H1 (cell line): ENCODE results near the gene ZNF451. TPM values are rescaled to one million over a fixed set of nuclear protein-coding genes. Genes with fewer than 3 reads are reported as not detected.

Source experiments
- CBX8 ChIP-seq: fragments of 300-800, 300-1000 bp; sonication (generic); IDR thresholded peaks from 2 replicates; pipeline ENCODE4 v1.7.1; 2016; ENCODE audit warnings: low read depth, low read length, borderline replicate concordance
- EP300 ChIP-seq, 2 experiments: IDR thresholded peaks; 1 replicate in 1 of 2; 2 replicates in 1 of 2; pipeline ENCODE4 v1.6.1; 2011 to 2012; ENCODE audit warnings: low read depth in 2 of 2, low read length in 2 of 2, mild to moderate bottlenecking in 2 of 2, borderline replicate concordance in 1 of 2, inconsistent platforms in 1 of 2, moderate library complexity in 1 of 2
- MAX ChIP-seq: IDR thresholded peaks from 2 replicates; pipeline ENCODE4 v1.6.1; 2012; ENCODE audit warnings: inconsistent platforms
- SP1 ChIP-seq: IDR thresholded peaks from 2 replicates; pipeline ENCODE4 v1.6.1; 2011; ENCODE audit warnings: low read depth, low read length
- polyA plus RNA-seq, 7 experiments: library from polyadenylated mRNA; depleted of rRNA in 3 of 7; stranded (reverse) in 5 of 7; unstranded in 2 of 7; fragments of >200 nt in 5 of 7; fragments of 200-250 nt in 2 of 7; gene quantifications; 1 replicate in 5 of 7; 2 replicates in 1 of 7; 4 replicates in 1 of 7; pipeline versions ENCODE4 v1.2.1 to v1.2.3, GENCODE V29; 2011 to 2013; ENCODE audit warnings: missing spikeins in 2 of 7, mixed read lengths in 2 of 7
- total RNA-seq: library from RNA; stranded (reverse); fragmentation: NEBNext Ultra II Directional; extraction: Animal tissue kit (Norgen Biotek cat#: 25700); gene quantifications from 2 replicates; pipeline ENCODE4 v1.2.1, GENCODE V29; 2021

The ZNF451 gene
- total and polyA plus RNA-seq, 2 of the 8 experiments (the other 6 are each of a cell fraction or from before 2014, with no cell fraction given) = 10.7 to 56.8 TPM

GRCh38 chr6:57102976-57103375 lies 13.0 kb downstream of the ZNF451 start (continued):
- TF ChIP-seq EP300 (IDR thresholded peaks at IDR 0.05; ENCODE audit: borderline replicate concordance in 1 of 2, low read depth in 2 of 2, low read length in 2 of 2) (no peak), CBX8 (no peak), MAX (no peak), SP1 (no peak)
